WTC11 (cell line): ENCODE results near the gene SHANK2. TPM values are rescaled to one million over a fixed set of nuclear protein-coding genes. Genes with fewer than 3 reads are reported as not detected.
"Not testable (repeated sequence)": the region's sequence is repeated elsewhere in the genome, so short reads cannot be mapped to it uniquely, and the experiment has no call there.

Experiments
- ATAC-seq: fragments of 200-7000 bp; cut with Tn5 transposase; 2 replicates; pipeline ENCODE4 v1.10.0; 2021; ENCODE audit warnings: mild to moderate bottlenecking, moderate library complexity
- CTCF ChIA-PET: fragments of 300-600 bp; sonication (Branson Sonifier 250); formaldehyde crosslinking; loops from one replicate; lab custom pipeline; 2021; ENCODE audit warnings: antibody characterized with exemption; lab: Charles Lee
- POLR2A ChIA-PET: fragments of 350-600 bp; sonication (Branson Sonifier 250); formaldehyde crosslinking; loops from one replicate; lab custom pipeline; 2021; ENCODE audit warnings: antibody characterized with exemption; lab: Charles Lee
- DNase-seq: peaks from one replicate; pipeline ENCODE4 v3.0.0; 2021; ENCODE audit warnings: low spot score
- H3K27ac Mint-ChIP-seq: 2 replicates; pipeline ENCODE4 v1.8.0; 2021; ENCODE audit warnings: mixed read lengths
- H3K27me3 Mint-ChIP-seq: 2 replicates; pipeline ENCODE4 v1.8.0; 2021; ENCODE audit warnings: low read depth, mild to moderate bottlenecking, moderate library complexity, mixed read lengths
- H3K36me3 Mint-ChIP-seq: 2 replicates; pipeline ENCODE4 v1.8.0; 2021; ENCODE audit warnings: mixed read lengths
- H3K4me1 Mint-ChIP-seq: 2 replicates; pipeline ENCODE4 v1.8.0; 2022; ENCODE audit warnings: mixed read lengths
- H3K4me3 Mint-ChIP-seq: 2 replicates; pipeline ENCODE4 v1.8.0; 2021; ENCODE audit warnings: mild to moderate bottlenecking, moderate library complexity, mixed read lengths
- H3K9me3 Mint-ChIP-seq: 2 replicates; pipeline ENCODE4 v1.8.0; 2021; ENCODE audit warnings: mixed read lengths
- CBFB ChIP-seq: sonication (generic); formaldehyde crosslinking; IDR thresholded peaks from 2 replicates; pipeline ENCODE4 v1.8.1; 2022; ENCODE audit warnings: mild to moderate bottlenecking, low read depth, missing genetic modification reagents
- CTCF ChIP-seq: fragments of 200-600 bp; IDR thresholded peaks from 2 replicates; pipeline ENCODE4 v1.8.0; 2022; ENCODE audit warnings: antibody characterized with exemption
- GRHL2 ChIP-seq: fragments of 250-450 bp; sonication (Bioruptor Pico); IDR thresholded peaks from 2 replicates; pipeline ENCODE4 v1.8.0; 2022; ENCODE audit warnings: mild to moderate bottlenecking, moderate library complexity; ENCODE audit not compliant: insufficient replicate concordance, severe bottlenecking
- GTF2I ChIP-seq: fragments of 250-450 bp; sonication (Bioruptor Pico); conservative IDR thresholded peaks from 2 replicates; pipeline ENCODE4 v1.4.0; 2021; ENCODE audit warnings: mild to moderate bottlenecking
- IRF2 ChIP-seq: sonication (generic); formaldehyde crosslinking; IDR thresholded peaks from 2 replicates; pipeline ENCODE4 v1.8.0; 2022; ENCODE audit warnings: low read depth, missing genetic modification reagents, borderline replicate concordance
- MXD4 ChIP-seq: fragments of 250-450 bp; sonication (Bioruptor Pico); IDR thresholded peaks from 2 replicates; pipeline ENCODE4 v1.8.0; 2021; ENCODE audit warnings: mild to moderate bottlenecking, moderate library complexity, borderline replicate concordance
- NFATC4 ChIP-seq: fragments of 250-450 bp; sonication (Bioruptor Pico); IDR thresholded peaks from 2 replicates; pipeline ENCODE4 v1.9.0; 2021; ENCODE audit warnings: mild to moderate bottlenecking
- PRRX2 ChIP-seq: fragments of 250-450 bp; sonication (Bioruptor Pico); IDR thresholded peaks from 2 replicates; pipeline ENCODE4 v1.8.0; 2021; ENCODE audit warnings: mild to moderate bottlenecking
- RORB ChIP-seq: fragments of 250-450 bp; sonication (Bioruptor Pico); IDR thresholded peaks from 2 replicates; pipeline ENCODE4 v1.9.0; 2021; ENCODE audit warnings: mild to moderate bottlenecking
- ZBTB21 ChIP-seq: sonication (generic); formaldehyde crosslinking; IDR thresholded peaks from 2 replicates; pipeline ENCODE4 v1.8.1; 2023; ENCODE audit warnings: mild to moderate bottlenecking, missing genetic modification reagents, borderline replicate concordance
- ZNF232 ChIP-seq: sonication (generic); formaldehyde crosslinking; IDR thresholded peaks from 2 replicates; pipeline ENCODE4 v1.8.0; 2022; ENCODE audit warnings: mild to moderate bottlenecking, missing genetic modification reagents
- ZNF317 ChIP-seq: sonication (generic); formaldehyde crosslinking; IDR thresholded peaks from 2 replicates; pipeline ENCODE4 v1.8.1; 2023; ENCODE audit warnings: low read depth, mild to moderate bottlenecking, moderate library complexity, missing genetic modification reagents, borderline replicate concordance
- total RNA-seq: library from RNA; stranded (reverse); gene quantifications from 3 replicates; pipeline ENCODE4 v1.2.3, GENCODE V29; 2021
- TF ChIP-seq, protein P1 (sequence below): fragments of 250-450 bp; sonication (Bioruptor Pico); IDR thresholded peaks from 2 replicates; pipeline ENCODE4 v2.1.2; 2022; ENCODE audit warnings: mild to moderate bottlenecking, moderate library complexity
- TF ChIP-seq, protein P2 (sequence below): sonication (generic); formaldehyde crosslinking; conservative IDR thresholded peaks from 2 replicates; pipeline ENCODE4 v1.8.1; 2023; ENCODE audit warnings: mild to moderate bottlenecking, low read depth, missing genetic modification reagents, moderate library complexity
- TF ChIP-seq, protein P3 (sequence below): sonication (generic); formaldehyde crosslinking; IDR thresholded peaks from 2 replicates; pipeline ENCODE4 v1.8.0; 2022; ENCODE audit warnings: mild to moderate bottlenecking, missing genetic modification reagents
- TF ChIP-seq, protein P4 (sequence below): sonication (generic); formaldehyde crosslinking; IDR thresholded peaks from 2 replicates; pipeline ENCODE4 v1.8.0; 2022; ENCODE audit warnings: missing genetic modification reagents

SHANK2 gene
- total RNA-seq, 1 experiment from 2014 or later: 64.8 TPM

DNA sequence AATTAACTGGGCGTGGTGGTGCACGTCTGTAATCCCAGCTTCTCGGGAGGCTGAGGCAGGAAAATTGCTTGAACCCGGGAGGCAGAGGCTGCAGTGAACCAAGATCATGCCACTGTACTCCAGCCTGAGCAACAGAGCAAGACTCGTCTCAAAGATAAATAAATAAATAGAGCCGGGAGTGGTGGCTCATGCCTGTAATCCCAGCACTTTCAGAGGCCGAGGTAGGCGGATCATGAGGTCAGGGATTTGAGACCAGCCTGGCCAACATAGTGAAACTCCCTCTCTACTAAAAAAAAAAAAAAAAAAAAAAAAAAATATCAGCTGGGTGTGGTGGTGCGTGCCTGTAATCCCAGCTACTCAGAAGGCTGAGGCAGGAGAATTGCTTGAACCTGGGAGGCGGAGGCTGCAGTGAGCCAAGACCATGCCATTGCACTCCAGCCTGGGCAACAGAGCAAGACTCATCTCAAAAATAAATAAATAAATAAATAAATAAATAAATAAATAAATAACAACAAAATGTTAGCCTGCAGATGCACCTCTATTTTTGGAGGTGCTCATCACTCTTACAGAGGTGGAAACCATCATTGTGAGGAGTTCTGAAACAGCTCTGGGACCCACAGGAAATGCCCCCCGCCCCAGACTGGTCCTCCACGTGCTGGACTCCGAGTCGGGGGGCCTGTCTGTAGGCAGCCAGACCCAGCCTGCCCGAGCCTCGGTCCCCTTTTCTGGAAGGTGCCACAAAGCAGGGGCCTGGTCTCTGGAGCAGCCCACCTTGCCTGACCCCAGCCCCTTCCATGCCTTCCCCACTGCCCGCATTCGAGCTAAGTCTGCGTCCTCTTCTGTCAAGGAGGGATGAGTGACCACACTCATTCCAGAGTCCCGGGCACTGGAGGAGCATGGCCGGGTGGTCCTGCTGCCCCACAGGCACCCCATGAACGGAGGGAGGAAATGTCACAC lies 18.2 kb downstream of the SHANK2 start:
- POLR2A ChIA-PET, H3K27me3 Mint-ChIP-seq, H3K4me3 Mint-ChIP-seq, H3K9me3 Mint-ChIP-seq, ATAC-seq: not testable (repeated sequence)
- CTCF ChIA-PET: interaction anchor here (1.5 to 2.3 kb wide), 2 partner anchors 13 to 114 kb away, joined by 4 to 7 read pairs; no protein-coding TSS in a partner anchor
- peaks cover 47% of the 10 kb centered on the region for H3K4me1 Mint-ChIP-seq
- peak overlapping the region; percentile 81 for H3K27ac Mint-ChIP-seq
- H3K36me3 Mint-ChIP-seq: peaks cover 21% of the 10 kb centered on the region
- peak; percentile 6 for DNase-seq

DNA sequence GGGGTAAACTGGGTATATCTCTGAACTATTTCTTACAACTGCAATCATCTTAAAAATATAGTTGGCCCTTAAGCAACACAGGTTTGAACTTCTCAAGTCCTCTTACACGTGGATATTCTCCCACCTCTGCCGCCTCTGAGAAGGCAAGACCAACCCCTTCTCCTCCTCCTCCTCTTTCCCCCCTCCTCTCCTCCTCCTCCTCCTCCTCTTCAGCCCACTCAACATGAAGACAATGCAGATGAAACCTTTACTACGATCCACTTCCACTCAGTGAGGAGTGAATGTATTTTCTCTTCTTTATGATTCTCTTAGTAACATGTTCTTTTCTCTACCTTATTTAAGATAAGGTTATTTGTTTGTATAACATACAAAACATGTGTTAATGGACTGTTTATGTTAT lies 20.0 kb downstream of the SHANK2 start:
- Mint-ChIP-seq H3K4me1 (peaks cover 36% of the 10 kb centered on the region), H3K27me3 (no peaks in the 10 kb centered on the region), H3K9me3 (peaks cover 13% of the 10 kb centered on the region), H3K27ac (no peak overlapping the region; the same call in 1 of the 2 replicates), H3K4me3 (no peak overlapping the region), H3K36me3 (peaks cover 31% of the 10 kb centered on the region)
- TF ChIP-seq IRF2 (CRISPR knock-in tag) (no peak), GTF2I (CRISPR knock-in tag) (no peak), ZNF232 (CRISPR knock-in tag) (no peak), MXD4 (CRISPR knock-in tag) (no peak), NFATC4 (CRISPR knock-in tag) (no peak), CTCF (no peak), ZBTB21 (CRISPR knock-in tag) (no peak), PRRX2 (CRISPR knock-in tag) (no peak), CBFB (CRISPR knock-in tag) (no peak), RORB (CRISPR knock-in tag) (no peak), ZNF317 (CRISPR knock-in tag) (no peak), GRHL2 (CRISPR knock-in tag) (no peak)
- TF ChIP-seq, protein P1, sequence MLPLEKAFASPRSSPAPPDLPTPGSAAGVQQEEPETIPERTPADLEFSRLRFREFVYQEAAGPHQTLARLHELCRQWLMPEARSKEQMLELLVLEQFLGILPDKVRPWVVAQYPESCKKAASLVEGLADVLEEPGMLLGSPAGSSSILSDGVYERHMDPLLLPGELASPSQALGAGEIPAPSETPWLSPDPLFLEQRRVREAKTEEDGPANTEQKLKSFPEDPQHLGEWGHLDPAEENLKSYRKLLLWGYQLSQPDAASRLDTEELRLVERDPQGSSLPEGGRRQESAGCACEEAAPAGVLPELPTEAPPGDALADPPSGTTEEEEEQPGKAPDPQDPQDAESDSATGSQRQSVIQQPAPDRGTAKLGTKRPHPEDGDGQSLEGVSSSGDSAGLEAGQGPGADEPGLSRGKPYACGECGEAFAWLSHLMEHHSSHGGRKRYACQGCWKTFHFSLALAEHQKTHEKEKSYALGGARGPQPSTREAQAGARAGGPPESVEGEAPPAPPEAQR (CRISPR knock-in tag): no peak
- TF ChIP-seq, protein P2, sequence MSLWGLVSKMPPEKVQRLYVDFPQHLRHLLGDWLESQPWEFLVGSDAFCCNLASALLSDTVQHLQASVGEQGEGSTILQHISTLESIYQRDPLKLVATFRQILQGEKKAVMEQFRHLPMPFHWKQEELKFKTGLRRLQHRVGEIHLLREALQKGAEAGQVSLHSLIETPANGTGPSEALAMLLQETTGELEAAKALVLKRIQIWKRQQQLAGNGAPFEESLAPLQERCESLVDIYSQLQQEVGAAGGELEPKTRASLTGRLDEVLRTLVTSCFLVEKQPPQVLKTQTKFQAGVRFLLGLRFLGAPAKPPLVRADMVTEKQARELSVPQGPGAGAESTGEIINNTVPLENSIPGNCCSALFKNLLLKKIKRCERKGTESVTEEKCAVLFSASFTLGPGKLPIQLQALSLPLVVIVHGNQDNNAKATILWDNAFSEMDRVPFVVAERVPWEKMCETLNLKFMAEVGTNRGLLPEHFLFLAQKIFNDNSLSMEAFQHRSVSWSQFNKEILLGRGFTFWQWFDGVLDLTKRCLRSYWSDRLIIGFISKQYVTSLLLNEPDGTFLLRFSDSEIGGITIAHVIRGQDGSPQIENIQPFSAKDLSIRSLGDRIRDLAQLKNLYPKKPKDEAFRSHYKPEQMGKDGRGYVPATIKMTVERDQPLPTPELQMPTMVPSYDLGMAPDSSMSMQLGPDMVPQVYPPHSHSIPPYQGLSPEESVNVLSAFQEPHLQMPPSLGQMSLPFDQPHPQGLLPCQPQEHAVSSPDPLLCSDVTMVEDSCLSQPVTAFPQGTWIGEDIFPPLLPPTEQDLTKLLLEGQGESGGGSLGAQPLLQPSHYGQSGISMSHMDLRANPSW (CRISPR knock-in tag): no peak
- TF ChIP-seq, protein P3, sequence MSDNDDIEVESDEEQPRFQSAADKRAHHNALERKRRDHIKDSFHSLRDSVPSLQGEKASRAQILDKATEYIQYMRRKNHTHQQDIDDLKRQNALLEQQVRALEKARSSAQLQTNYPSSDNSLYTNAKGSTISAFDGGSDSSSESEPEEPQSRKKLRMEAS (CRISPR knock-in tag): no peak
- TF ChIP-seq, protein P4, sequence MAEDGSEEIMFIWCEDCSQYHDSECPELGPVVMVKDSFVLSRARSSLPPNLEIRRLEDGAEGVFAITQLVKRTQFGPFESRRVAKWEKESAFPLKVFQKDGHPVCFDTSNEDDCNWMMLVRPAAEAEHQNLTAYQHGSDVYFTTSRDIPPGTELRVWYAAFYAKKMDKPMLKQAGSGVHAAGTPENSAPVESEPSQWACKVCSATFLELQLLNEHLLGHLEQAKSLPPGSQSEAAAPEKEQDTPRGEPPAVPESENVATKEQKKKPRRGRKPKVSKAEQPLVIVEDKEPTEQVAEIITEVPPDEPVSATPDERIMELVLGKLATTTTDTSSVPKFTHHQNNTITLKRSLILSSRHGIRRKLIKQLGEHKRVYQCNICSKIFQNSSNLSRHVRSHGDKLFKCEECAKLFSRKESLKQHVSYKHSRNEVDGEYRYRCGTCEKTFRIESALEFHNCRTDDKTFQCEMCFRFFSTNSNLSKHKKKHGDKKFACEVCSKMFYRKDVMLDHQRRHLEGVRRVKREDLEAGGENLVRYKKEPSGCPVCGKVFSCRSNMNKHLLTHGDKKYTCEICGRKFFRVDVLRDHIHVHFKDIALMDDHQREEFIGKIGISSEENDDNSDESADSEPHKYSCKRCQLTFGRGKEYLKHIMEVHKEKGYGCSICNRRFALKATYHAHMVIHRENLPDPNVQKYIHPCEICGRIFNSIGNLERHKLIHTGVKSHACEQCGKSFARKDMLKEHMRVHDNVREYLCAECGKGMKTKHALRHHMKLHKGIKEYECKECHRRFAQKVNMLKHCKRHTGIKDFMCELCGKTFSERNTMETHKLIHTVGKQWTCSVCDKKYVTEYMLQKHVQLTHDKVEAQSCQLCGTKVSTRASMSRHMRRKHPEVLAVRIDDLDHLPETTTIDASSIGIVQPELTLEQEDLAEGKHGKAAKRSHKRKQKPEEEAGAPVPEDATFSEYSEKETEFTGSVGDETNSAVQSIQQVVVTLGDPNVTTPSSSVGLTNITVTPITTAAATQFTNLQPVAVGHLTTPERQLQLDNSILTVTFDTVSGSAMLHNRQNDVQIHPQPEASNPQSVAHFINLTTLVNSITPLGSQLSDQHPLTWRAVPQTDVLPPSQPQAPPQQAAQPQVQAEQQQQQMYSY (CRISPR knock-in tag): no peak
- POLR2A ChIA-PET: no interaction called here
- no peak for ATAC-seq
- DNase-seq: peak; percentile 1
- CTCF ChIA-PET: no interaction called here
